GM20431 (cell line): ENCODE data around the gene HOXD12.

ENCODE experiments used
- in situ Hi-C: fragments of 300-500 bp; cut with MseI, MboI; formaldehyde crosslinking; loops from one replicate; pipeline ENCODE4 v1.15.0; 2020; ENCODE audit warnings: low sequenced_read_pairs; ENCODE audit not compliant: unreplicated experiment

The HOXD12 gene

DNA sequence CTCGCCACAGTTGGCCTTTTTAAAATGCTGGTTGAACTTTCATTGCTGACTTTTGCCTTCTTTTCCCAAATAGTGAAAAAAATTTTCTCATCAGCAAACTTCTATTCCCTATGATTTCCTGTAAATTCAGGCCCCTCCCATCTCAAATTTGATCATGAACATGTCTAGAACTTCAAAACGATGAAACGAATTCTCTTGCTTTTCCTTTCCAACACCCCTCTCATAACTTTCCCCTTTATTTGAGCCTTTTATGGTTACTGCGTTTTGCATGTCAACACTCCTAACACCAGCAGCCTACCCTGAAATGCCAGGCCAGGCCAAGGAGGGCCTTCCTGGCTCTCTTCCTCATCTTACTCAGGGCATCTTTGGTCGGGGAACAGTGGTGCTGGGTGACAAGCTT lies 8.7 kb upstream of the HOXD12 start:
- in situ Hi-C loops = loop anchor here (25.0 kb wide), 2 partner anchors 404 to 679 kb away; no protein-coding TSS in a partner anchor

DNA sequence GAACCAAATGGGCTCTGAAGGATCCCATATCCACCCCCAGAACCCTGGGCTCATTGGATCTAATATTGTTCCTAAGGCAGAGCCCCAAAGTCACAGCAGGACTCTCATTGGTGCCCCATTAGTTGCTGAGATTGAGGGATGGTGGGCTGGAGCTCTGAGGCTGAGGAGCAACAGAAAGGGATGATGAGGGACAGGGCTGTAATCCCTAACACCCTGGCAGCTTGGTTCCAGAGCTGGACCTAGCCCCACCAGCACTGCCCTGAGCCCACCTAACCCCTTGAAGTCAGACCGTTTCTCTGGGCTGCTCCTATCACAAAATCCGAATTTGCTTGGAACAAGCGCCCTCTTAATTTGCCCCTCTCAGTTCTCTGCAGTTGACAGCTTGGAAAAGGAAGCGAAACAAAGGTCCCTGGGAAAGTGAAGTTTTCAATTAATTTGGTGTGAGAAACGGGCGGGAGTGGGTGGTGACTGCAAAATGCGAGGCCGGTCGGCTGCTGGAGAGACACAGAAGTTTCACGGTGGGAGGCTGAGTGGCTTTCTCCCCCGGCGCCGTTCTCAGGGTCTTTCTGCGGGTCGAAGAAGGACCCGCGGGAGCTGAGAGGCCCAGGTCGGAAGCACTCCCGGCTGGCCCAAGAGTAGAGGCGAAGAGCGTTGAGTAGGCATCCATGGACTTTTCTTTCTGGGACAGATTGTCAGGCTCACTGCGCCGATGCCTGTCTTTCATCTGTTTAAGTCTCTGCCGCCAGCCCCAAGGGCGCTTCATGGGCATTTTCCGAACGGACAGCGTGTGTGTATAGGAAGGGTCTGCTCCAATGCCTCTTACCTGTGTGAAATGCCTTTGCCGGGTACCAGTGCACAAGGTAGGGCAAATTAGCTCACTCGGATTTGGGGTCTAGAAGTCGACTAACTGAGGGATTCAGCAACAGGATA lies 8.0 kb upstream of the HOXD12 start:
- in situ Hi-C loops = loop anchor here (25.0 kb wide), 2 partner anchors 404 to 679 kb away; no protein-coding TSS in a partner anchor

DNA sequence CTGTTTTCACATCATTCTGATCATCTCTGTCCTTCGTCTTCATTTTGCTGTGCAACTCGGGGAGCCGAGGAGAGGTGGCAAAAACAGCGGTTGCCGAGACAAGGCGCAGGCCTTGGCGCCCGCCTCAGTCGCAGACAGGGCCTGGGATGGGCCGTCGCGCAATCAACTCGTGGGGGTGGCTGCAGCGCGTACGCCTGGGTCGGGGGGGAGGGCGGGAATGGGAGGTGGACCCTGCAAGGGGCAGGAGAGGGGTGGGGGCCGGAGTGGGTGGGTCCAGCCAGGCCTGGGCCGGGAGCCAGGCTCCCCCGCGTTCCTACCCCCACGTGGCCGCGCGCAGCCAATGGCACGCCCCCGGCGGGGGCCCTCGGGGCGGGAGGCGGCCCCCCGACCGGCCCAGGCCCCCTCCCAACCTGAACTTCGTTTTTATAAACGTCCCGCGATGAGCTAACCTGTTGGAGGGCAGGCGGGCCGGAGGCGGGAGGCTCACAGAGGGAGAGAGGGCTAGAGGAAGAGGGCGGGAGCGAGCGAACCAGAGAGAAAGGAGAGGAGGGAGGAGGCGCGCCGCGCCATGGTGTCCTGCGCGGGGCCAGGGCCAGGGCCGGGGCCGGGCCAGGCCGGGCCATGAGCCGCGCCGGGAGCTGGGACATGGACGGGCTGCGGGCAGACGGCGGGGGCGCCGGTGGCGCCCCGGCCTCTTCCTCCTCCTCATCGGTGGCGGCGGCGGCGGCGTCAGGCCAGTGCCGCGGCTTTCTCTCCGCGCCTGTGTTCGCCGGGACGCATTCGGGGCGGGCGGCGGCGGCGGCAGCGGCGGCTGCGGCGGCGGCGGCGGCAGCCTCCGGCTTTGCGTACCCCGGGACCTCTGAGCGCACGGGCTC lies 7.1 kb upstream of the HOXD12 start, which contains the start of gene HOXD13:
Gene HOXD13 (plus strand): TSS at position 452 of the 875 bp plus-strand sequence. CDS start 170 bp downstream, at position 622.
- in situ Hi-C loops = loop anchor here (25.0 kb wide), 2 partner anchors 405 to 680 kb away; no protein-coding TSS in a partner anchor

DNA sequence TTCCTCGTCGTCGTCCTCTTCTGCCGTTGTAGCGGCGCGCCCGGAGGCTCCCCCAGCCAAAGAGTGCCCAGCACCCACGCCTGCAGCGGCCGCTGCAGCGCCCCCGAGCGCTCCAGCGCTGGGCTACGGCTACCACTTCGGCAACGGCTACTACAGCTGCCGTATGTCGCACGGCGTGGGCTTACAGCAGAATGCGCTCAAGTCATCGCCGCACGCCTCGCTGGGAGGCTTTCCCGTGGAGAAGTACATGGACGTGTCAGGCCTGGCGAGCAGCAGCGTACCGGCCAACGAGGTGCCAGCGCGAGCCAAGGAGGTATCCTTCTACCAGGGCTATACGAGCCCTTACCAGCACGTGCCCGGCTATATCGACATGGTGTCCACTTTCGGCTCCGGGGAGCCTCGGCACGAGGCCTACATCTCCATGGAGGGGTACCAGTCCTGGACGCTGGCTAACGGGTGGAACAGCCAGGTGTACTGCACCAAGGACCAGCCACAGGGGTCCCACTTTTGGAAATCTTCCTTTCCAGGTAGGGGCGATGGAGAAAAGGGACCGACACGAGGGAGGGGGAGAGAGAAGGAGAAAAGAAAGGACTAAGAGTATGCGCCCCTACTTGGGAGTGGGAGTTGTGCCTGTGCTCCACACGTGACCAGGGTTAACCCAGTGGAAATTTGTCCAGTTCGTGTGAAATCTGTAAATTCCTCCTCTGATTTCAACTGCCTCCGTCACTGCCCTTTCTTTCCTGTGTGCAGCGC lies 6.3 kb upstream of the HOXD12 start:
- in situ Hi-C loops = loop anchor here (25.0 kb wide), 2 partner anchors 406 to 681 kb away; no protein-coding TSS in a partner anchor

DNA sequence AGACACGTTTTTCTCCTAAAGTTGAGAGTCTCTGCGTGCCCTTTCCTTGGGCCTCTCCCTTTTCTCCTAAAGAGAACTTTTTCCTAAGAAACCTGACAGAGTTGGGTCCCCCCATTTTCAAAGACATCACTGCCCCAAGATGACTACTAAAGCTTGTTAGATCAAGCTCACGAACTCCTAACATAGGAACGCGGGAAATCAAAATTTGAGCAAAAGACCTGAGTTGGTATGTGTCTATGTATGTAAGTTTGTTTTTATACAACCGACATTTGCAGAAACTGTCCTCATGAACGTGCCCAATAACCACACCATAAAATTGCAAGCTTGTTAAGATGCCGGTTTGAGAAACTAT lies 5.7 kb upstream of the HOXD12 start:
- in situ Hi-C loops = loop anchor here (25.0 kb wide), 2 partner anchors 407 to 682 kb away; no protein-coding TSS in a partner anchor

DNA sequence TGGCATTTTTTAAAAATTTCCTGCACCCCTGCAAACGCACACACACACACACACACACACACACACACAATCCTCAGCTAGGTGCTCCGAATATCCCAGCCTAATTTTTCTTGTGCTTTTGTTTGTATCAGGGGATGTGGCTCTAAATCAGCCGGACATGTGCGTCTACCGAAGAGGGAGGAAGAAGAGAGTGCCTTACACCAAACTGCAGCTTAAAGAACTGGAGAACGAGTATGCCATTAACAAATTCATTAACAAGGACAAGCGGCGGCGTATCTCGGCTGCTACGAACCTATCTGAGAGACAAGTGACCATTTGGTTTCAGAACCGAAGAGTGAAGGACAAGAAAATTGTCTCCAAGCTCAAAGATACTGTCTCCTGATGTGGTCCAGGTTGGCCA lies 5.2 kb upstream of the HOXD12 start:
- in situ Hi-C loops = loop anchor here (25.0 kb wide), 2 partner anchors 407 to 682 kb away; no protein-coding TSS in a partner anchor

DNA sequence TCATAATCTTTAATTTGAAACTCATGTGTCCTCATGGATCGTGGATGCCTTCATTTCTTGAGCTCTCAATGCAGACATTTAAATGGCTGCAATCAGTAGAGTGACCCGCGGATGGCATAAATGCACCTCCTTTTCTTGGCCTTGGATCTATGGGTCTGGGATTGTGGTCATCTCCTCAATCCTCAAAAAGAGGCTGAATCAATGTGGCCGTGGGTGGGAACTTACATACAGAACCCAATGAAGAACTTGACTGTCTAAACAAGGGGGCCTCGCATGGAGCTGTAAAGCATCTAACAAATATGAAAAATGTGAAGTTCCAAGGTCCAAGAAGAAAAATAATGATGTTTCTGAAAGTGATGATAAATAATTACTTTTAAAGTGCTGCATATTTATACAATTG lies 4.2 kb upstream of the HOXD12 start:
- in situ Hi-C loops = loop anchor here (25.0 kb wide), 2 partner anchors 408 to 683 kb away; no protein-coding TSS in a partner anchor

DNA sequence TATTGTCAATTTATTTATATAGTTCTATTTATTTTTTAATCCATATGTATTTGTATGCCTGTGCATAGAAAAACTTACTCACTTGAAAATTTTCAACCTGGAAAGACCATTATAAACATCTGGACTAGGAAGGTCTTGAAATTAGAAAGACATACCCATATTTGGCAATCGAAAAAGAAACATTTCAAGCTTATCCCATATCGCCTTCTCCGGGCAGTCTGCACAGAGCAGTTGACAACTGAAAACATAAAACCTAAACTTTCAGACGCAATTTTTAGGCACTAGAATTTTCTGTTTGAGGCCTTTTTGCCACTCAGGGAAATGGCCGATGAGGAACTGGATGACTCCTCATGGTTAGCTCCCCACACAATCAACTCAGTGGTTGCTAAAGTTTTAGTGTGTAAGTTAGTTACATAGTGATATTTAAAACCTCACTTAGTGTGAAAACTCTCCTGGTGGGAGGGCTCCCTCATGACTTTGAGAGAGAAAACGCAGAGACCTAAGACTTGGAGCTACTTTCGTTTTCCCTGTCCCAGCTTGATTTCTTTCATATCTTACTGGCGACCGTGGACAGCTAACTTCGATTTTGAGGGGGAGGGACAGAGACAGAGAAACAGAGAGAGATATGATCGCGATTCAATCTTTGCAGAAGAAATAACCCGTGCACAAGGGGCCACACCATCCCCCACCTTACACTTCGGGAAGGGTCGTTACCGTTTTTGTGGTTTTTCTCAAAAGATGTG lies 3.2 kb upstream of the HOXD12 start:
- in situ Hi-C loops = loop anchor here (25.0 kb wide), 2 partner anchors 409 to 684 kb away; no protein-coding TSS in a partner anchor

DNA sequence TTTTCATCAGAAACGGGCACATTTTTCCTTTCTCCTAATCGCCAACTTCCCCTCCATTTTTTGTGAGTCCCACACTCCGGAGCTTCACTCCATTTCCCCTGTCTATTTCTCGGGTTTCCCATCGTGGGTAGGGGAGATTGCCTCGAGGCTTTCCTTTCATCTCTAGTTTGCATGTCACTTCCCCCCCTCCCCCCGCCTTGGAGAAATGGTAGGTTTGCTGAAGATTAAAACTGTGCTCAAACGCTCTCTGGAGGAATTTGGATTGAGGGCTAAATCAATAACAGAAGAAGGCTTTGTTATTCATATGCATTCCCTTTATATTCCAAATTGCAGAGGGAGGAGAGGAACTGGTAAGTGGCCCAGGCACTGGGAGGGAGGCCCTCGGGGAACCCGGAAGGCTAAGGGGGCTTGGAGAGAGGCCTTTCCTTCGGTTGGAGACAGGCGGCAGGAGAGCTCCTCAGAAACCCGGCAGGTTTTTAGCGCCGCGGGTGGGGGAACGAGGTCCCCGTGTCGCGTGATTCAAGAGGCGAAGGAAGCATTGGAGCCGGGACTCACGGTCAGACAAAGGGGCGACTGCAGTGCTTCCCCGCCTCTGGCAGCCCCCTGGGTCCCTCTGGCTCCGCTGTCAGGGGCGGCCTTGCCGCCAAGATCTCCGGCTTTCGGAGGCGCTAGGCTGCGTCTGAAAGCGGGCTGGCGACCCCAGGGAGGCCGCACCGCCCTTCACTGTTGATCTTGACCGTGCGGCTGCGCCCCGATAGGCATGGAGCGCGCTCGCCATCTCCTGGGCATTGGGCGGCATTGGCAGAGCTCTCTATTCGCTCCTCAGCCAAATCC lies 2.4 kb upstream of the HOXD12 start:
- in situ Hi-C loops = loop anchor here (25.0 kb wide), 2 partner anchors 410 to 685 kb away; no protein-coding TSS in a partner anchor

DNA sequence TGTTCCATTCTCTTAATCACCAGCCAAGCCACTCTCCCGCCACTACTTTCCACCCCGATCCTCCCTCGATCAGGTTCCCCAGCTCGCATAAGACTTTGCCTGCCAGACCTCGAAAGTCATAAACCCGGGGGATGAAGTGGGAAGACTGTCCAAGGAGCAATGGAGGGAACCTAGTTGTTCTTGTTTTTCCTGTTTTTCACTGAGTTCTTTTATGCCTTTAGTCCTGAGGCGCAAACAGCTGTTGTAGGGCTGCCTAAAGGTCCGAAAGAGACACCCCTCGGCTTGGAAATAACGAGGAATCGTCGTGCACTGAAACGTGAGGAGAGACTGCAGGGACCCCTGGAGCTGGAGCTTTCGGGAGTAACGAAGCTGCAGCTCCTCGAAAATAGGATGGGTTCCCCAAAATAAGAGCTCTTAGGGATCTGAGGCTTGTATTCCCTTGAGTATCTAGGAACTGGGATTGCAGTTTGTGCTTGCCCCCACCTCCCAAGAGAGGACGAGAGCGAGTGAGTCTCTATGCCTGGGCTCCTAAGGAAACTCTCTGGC lies 1.7 kb upstream of the HOXD12 start:
- in situ Hi-C loops = loop anchor here (25.0 kb wide), 2 partner anchors 411 to 686 kb away; no protein-coding TSS in a partner anchor

DNA sequence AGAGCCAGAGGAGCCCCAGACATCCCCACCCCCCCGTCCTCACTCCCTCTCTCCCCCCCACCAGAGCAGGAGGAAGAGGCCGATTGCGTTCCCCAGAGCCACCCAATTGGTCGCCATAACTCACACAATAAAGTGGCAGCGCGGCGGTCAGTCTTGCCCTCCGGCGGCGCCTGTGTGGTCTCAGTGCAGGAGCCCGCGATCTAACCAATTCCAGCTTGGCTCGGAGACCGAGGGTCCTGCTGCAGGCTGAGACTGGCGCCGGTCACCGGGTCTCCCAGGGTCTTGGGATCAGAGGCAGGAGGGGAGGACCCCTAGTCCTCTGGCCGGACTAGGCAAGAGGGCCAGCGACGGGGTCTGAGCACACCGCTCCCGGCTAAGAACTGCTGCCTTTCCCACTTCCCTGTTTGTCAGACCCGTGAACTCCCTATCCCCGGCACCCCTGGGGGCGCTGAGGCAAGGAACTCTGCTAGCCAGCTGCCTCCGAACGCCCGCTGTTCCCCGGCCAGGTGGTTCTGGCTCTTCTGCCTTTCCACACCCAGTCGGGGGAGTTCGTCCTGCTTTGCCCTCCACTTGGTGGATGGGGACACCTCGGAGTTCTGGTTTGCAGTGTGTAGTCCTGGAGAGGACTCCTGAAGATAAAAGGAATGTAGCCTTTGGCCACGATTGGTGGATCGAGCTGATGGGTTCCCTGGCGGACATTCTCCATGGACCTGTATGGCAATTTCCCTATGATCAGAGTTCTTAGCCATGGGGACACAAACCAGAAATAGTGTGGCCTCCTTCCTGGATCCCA lies 1.0 kb upstream of the HOXD12 start:
- in situ Hi-C loops = loop anchor here (25.0 kb wide), 2 partner anchors 411 to 686 kb away; no protein-coding TSS in a partner anchor

DNA sequence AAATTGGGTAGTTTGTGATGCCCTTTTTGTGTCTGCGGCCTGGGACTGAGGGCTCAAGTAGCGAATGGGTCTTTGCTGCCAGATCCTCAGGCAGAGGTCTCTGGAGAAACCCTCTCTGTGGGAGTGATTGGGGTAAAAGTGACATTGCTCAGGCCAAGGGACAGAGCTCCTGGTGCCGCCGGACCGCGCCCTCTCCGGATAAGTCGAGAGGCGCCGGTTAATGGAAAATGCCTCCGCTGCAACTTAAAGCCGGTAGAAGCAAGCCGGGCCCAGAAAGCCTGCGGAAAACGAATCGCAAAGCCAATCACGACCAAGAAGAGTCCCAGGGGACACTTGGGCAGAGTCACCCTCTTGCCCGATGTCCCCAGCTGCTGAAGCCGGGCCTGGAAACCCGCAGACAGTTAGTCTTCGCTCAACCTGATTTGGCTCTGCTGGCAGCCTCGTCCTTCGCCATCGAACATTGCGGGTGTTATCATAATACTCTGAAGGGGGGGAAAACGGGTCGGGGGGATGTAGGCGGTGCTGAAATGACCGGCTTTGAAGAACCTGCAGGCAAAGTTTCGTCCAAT lies 352 bp upstream of the HOXD12 start:
- in situ Hi-C loops = loop anchor here (25.0 kb wide), 2 partner anchors 412 to 687 kb away; no protein-coding TSS in a partner anchor

DNA sequence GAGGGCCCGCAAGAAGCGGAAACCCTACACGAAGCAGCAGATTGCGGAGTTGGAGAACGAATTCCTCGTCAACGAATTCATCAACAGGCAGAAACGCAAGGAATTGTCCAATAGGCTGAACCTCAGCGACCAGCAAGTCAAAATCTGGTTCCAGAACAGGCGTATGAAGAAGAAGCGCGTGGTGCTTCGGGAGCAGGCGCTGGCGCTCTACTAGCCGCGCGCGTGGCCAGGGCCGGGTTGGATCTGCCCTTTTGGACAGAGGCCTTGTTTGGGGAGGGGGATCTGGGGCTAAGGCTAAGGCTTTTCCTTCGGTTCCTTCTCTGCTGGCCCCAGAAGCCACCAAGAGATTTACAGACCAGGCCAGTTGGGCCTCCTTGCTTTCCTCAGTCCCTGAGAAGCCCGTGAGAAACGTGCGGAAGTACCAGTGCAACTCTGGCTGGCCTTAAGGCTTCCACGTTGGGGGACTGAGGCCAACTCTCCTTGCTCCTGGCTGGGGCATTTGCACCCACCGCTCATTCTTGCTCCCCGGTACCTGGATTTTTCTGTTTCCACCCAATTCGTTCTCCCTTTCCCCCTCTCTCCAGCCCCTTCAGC lies 1.0 kb downstream of the HOXD12 start:
- in situ Hi-C loops = no loop called here

DNA sequence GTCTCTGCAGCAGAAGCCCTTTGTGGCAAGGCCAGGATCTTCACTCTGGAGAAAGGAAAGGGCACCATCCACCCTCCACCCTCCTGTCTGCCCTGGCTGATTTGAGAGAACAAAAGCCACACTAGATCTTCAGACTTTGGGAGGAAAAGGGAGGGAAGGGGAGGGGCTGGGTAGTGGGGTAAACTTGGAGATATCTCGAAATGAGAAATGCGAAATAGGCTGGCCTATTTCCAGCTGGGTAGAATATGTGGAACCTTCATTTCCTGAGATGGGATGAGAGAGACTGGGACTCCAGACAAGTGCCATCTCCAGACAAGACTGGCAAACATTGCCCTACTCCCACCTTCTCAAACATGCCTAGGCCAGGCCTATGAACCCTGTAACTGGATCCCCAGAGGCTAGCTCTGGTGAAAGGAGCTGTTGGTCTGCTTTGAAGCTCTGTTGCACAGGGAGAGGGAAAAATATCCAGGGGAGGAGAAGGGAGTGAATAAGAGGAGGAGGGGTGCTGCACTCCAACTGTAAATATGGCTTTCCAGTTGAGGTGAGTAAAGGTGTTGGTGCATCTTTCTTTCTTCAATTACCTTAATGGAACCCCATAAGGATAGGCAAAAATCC lies 1.7 kb downstream of the HOXD12 start:
- in situ Hi-C loops = no loop called here

DNA sequence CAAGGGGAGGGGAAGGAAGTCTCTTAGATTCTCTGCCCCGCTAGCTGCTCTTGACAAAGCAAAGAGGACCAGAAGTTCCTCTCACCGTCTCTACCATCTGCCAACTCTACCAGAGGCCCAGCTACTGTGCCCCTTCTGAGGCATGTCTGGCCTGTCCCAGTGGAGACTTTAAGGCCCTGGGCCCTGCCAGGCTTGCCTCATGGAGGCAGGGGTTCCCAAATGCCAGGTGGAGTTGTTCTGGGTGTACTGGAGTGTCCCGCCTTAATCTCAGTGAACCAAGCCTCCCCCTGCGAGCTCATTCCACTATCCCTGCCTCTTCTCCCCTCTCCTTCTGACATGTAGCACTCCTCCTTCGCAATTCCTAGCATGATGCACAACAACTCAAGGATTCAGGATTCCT lies 2.2 kb downstream of the HOXD12 start:
- in situ Hi-C loops = no loop called here
